Liver (tissue), 9 donors: ENCODE data around the gene DACH1. TPM values are rescaled to one million over a fixed set of nuclear protein-coding genes. Genes with fewer than 3 reads are reported as not detected.

Source experiments
- DNase-seq: peaks from one replicate; pipeline ENCODE4 v3.0.0-alpha.2; 2017; ENCODE audit warnings: low spot score
- H3K27ac ChIP-seq, 2 donors: one replicate each; pipeline ENCODE4 v1.7.0; 2013; ENCODE audit warnings: inconsistent platforms in 2 of 2, low read length in 2 of 2, control low read depth in 1 of 2, low read depth in 1 of 2, mild to moderate bottlenecking in 1 of 2
- H3K27me3 ChIP-seq, 4 donors: one replicate each; pipeline versions ENCODE4 v1.6.1 to v1.7.0; 2013; ENCODE audit warnings: low read length in 3 of 4, inconsistent platforms in 1 of 4, mild to moderate bottlenecking in 1 of 4, moderate library complexity in 1 of 4; ENCODE audit not compliant: control insufficient read depth in 4 of 4, insufficient read depth in 4 of 4
- H3K36me3 ChIP-seq, 4 donors: one replicate each; pipeline versions ENCODE4 v1.6.1 to v1.7.0; 2013; ENCODE audit warnings: low read length in 3 of 4, mild to moderate bottlenecking in 3 of 4, low read depth in 1 of 4, moderate library complexity in 1 of 4; ENCODE audit not compliant: control insufficient read depth in 4 of 4, insufficient read depth in 3 of 4
- H3K4me1 ChIP-seq, 4 donors: one replicate each; pipeline versions ENCODE4 v1.6.1 to v1.7.0; 2013; ENCODE audit warnings: low read length in 3 of 4, mild to moderate bottlenecking in 3 of 4, moderate library complexity in 1 of 4; ENCODE audit not compliant: control insufficient read depth in 4 of 4, insufficient read depth in 4 of 4
- H3K4me3 ChIP-seq, 3 donors: one replicate each; pipeline versions ENCODE4 v1.6.1 to v1.7.0; 2013; ENCODE audit warnings: low read length in 3 of 3, control low read depth in 1 of 3, low read depth in 1 of 3, mild to moderate bottlenecking in 1 of 3
- H3K9ac ChIP-seq, 2 donors: one replicate each; pipeline ENCODE4 v1.7.0; 2013; ENCODE audit warnings: low read length in 2 of 2, mild to moderate bottlenecking in 2 of 2, moderate library complexity in 2 of 2, control low read depth in 1 of 2, low read depth in 1 of 2
- H3K9me3 ChIP-seq, 4 donors: one replicate each; pipeline versions ENCODE4 v1.6.1 to v1.7.0; 2013; ENCODE audit warnings: low read length in 3 of 4; ENCODE audit not compliant: control insufficient read depth in 4 of 4
- ATF3 ChIP-seq: IDR thresholded peaks from 2 replicates; pipeline ENCODE4 v1.6.1; 2016; ENCODE audit warnings: antibody characterized with exemption
- EGR1 ChIP-seq, 2 donors: IDR thresholded peaks; 2 replicates each; pipeline ENCODE4 v1.6.1; 2016 to 2018; ENCODE audit warnings: antibody characterized with exemption in 2 of 2, low read depth in 2 of 2
- FOXA1 ChIP-seq: IDR thresholded peaks from 2 replicates; pipeline ENCODE4 v1.6.1; 2016; ENCODE audit warnings: antibody characterized with exemption
- FOXA2 ChIP-seq: IDR thresholded peaks from 2 replicates; pipeline ENCODE4 v1.6.1; 2016; ENCODE audit warnings: antibody characterized with exemption
- GABPA ChIP-seq, 2 donors: IDR thresholded peaks in 1 of 2; conservative IDR thresholded peaks in 1 of 2; 2 replicates each; pipeline ENCODE4 v1.6.1; 2016; ENCODE audit warnings: antibody characterized with exemption in 2 of 2, mild to moderate bottlenecking in 1 of 2, moderate library complexity in 1 of 2
- HNF4A ChIP-seq, 2 donors: conservative IDR thresholded peaks; 2 replicates each; pipeline ENCODE4 v1.6.1; 2016; ENCODE audit warnings: antibody characterized with exemption in 2 of 2, mild to moderate bottlenecking in 2 of 2
- HNF4G ChIP-seq: IDR thresholded peaks from 2 replicates; pipeline ENCODE4 v1.6.1; 2016; ENCODE audit warnings: antibody characterized with exemption
- JUND ChIP-seq, 2 donors: IDR thresholded peaks; 2 replicates each; pipeline ENCODE4 v1.6.1; 2016; ENCODE audit warnings: antibody characterized with exemption in 2 of 2
- MAX ChIP-seq: IDR thresholded peaks from 2 replicates; pipeline ENCODE4 v1.6.1; 2016; ENCODE audit warnings: antibody characterized with exemption
- NR2F2 ChIP-seq: IDR thresholded peaks from 2 replicates; pipeline ENCODE4 v1.6.1; 2016; ENCODE audit warnings: antibody characterized with exemption
- RAD21 ChIP-seq, 2 donors: IDR thresholded peaks; 2 replicates each; pipeline ENCODE4 v1.6.1; 2016; ENCODE audit warnings: antibody characterized with exemption in 2 of 2, mild to moderate bottlenecking in 2 of 2
- REST ChIP-seq: IDR thresholded peaks from 2 replicates; pipeline ENCODE4 v1.6.1; 2016; ENCODE audit warnings: antibody characterized with exemption, mild to moderate bottlenecking
- RXRA ChIP-seq, 2 donors: IDR thresholded peaks; 2 replicates each; pipeline ENCODE4 v1.6.1; 2017 to 2018; ENCODE audit warnings: antibody characterized with exemption in 2 of 2, mild to moderate bottlenecking in 1 of 2
- SP1 ChIP-seq: IDR thresholded peaks from 2 replicates; pipeline ENCODE4 v1.6.1; 2018; ENCODE audit warnings: antibody characterized with exemption, mild to moderate bottlenecking
- TAF1 ChIP-seq: conservative IDR thresholded peaks from 2 replicates; pipeline ENCODE4 v1.6.1; 2016; ENCODE audit warnings: antibody characterized with exemption, mild to moderate bottlenecking
- YY1 ChIP-seq: IDR thresholded peaks from 2 replicates; pipeline ENCODE4 v1.6.1; 2016; ENCODE audit warnings: antibody characterized with exemption, mild to moderate bottlenecking
- WGBS: extraction: QIAGEN DNeasy Blood & Tissue Kit; methylation state at CpG from one replicate; pipeline ENCODE4 v1.1.7; 2013; 5-methylcytosine and 5-hydroxymethylcytosine counted together
- polyA plus RNA-seq, 2 donors: library from polyadenylated mRNA; stranded (reverse) in 1 of 2; unstranded in 1 of 2; fragments of 200-250 nt in 1 of 2; fragments of >200 nt in 1 of 2; fragmentation: Nextera tagmentation in 1 of 2; extraction: Ambion mirVana in 1 of 2; gene quantifications; one replicate each; pipeline versions ENCODE4 v1.2.1 to v1.2.3, GENCODE V29; 2013 to 2015
- total RNA-seq, 2 donors: library from RNA; depleted of rRNA; stranded (reverse); fragments of >200 nt; gene quantifications; one replicate each; pipeline ENCODE4 v1.2.3, GENCODE V29; 2014
- TF ChIP-seq, protein P1 (sequence below): fragments of 150-350 bp; IDR thresholded peaks from 2 replicates; pipeline ENCODE4 v1.5.1; 2017; ENCODE audit warnings: improper control_type of control experiment, low read depth, low read length; ENCODE audit not compliant: missing input control
- TF ChIP-seq, protein P2 (sequence below): IDR thresholded peaks from 2 replicates; pipeline ENCODE4 v1.6.1; 2016; ENCODE audit warnings: antibody characterized with exemption
- donor health status: healthy.
- donor health status: healthy.
- donor health status: healthy.
- donor health status: healthy.
- donor health status: healthy.

The DACH1 gene
- total and polyA plus RNA-seq, 4 donors = 0.28 to 1.9 (median 0.77) TPM

- 56% methylated on average over 2 of the region's 2 CpGs for WGBS
- H3K9me3 ChIP-seq = no peaks in the 10 kb centered on the region
- no peak for DNase-seq
- no peak overlapping the region for H3K9ac ChIP-seq
- no peak overlapping the region for H3K27ac ChIP-seq
- H3K36me3 ChIP-seq = no peaks in the 10 kb centered on the region
- H3K27me3 ChIP-seq = no peaks in the 10 kb centered on the region
- H3K4me3 ChIP-seq = no peak overlapping the region
- no peaks in the 10 kb centered on the region for H3K4me1 ChIP-seq
- TF ChIP-seq RAD21 (IDR thresholded peaks at IDR 0.05) (no peak), HNF4A (conservative IDR thresholded peaks at IDR 0.05) (no peak), YY1 (no peak)
Observed at GRCh38 chr13:71412231-71412630, 454.8 kb downstream of the DACH1 start.

- no peaks in the 10 kb centered on the region for H3K27me3 ChIP-seq
- TF ChIP-seq GABPA (IDR thresholded peaks at IDR 0.05 in 1 of 2, conservative IDR thresholded peaks at IDR 0.05 in 1 of 2) (no peak), TAF1 (no peak), SP1 (no peak)
- no peak overlapping the region for H3K9ac ChIP-seq
- H3K27ac ChIP-seq = no peak overlapping the region
- H3K4me3 ChIP-seq = no peak overlapping the region
- H3K9me3 ChIP-seq = no peaks in the 10 kb centered on the region
- no peaks in the 10 kb centered on the region for H3K4me1 ChIP-seq
- no peak for DNase-seq
- H3K36me3 ChIP-seq = no peaks in the 10 kb centered on the region
Observed at GRCh38 chr13:71408416-71408815, 458.6 kb downstream of the DACH1 start.

- 64% methylated on average over 3 of the region's 3 CpGs for WGBS
Observed at GRCh38 chr13:71399631-71400215, 467.3 kb downstream of the DACH1 start.

More at GRCh38 chr13:71399631-71400215, 467.3 kb downstream of the DACH1 start:
- DNase-seq = no peak
- Histone ChIP-seq H3K9ac (no peak overlapping the region), H3K27me3 (no peaks in the 10 kb centered on the region), H3K9me3 (no peaks in the 10 kb centered on the region), H3K27ac (no peak overlapping the region), H3K4me3 (no peak overlapping the region), H3K4me1 (no peaks in the 10 kb centered on the region), H3K36me3 (no peaks in the 10 kb centered on the region)
- TF ChIP-seq HNF4A (conservative IDR thresholded peaks at IDR 0.05) = no peak
- TF ChIP-seq JUND (IDR thresholded peaks at IDR 0.05) = no peak
- TF ChIP-seq YY1 = no peak
- no peak for TF ChIP-seq EGR1 (IDR thresholded peaks at IDR 0.05; ENCODE audit: low read depth in 2 of 2)
- TF ChIP-seq, protein P1, sequence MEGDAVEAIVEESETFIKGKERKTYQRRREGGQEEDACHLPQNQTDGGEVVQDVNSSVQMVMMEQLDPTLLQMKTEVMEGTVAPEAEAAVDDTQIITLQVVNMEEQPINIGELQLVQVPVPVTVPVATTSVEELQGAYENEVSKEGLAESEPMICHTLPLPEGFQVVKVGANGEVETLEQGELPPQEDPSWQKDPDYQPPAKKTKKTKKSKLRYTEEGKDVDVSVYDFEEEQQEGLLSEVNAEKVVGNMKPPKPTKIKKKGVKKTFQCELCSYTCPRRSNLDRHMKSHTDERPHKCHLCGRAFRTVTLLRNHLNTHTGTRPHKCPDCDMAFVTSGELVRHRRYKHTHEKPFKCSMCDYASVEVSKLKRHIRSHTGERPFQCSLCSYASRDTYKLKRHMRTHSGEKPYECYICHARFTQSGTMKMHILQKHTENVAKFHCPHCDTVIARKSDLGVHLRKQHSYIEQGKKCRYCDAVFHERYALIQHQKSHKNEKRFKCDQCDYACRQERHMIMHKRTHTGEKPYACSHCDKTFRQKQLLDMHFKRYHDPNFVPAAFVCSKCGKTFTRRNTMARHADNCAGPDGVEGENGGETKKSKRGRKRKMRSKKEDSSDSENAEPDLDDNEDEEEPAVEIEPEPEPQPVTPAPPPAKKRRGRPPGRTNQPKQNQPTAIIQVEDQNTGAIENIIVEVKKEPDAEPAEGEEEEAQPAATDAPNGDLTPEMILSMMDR = no peak
- TF ChIP-seq MAX = no peak
- no peak for TF ChIP-seq HNF4G
- TF ChIP-seq, protein P2, sequence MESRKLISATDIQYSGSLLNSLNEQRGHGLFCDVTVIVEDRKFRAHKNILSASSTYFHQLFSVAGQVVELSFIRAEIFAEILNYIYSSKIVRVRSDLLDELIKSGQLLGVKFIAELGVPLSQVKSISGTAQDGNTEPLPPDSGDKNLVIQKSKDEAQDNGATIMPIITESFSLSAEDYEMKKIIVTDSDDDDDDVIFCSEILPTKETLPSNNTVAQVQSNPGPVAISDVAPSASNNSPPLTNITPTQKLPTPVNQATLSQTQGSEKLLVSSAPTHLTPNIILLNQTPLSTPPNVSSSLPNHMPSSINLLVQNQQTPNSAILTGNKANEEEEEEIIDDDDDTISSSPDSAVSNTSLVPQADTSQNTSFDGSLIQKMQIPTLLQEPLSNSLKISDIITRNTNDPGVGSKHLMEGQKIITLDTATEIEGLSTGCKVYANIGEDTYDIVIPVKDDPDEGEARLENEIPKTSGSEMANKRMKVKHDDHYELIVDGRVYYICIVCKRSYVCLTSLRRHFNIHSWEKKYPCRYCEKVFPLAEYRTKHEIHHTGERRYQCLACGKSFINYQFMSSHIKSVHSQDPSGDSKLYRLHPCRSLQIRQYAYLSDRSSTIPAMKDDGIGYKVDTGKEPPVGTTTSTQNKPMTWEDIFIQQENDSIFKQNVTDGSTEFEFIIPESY = no peak
- no peak for TF ChIP-seq REST
- no peak for TF ChIP-seq FOXA2
- TF ChIP-seq RXRA (IDR thresholded peaks at IDR 0.05) = no peak
- no peak for TF ChIP-seq ATF3
- no peak for TF ChIP-seq GABPA (IDR thresholded peaks at IDR 0.05 in 1 of 2, conservative IDR thresholded peaks at IDR 0.05 in 1 of 2)
- TF ChIP-seq FOXA1 = no peak
- no peak for TF ChIP-seq RAD21 (IDR thresholded peaks at IDR 0.05)
- no peak for TF ChIP-seq SP1
- TF ChIP-seq NR2F2 = no peak
- no peak for TF ChIP-seq TAF1
